Measurements from ENCODE around the gene DVL3. TPM values are rescaled to one million over a fixed set of nuclear protein-coding genes. Genes with fewer than 3 reads are reported as not detected.

DVL3 gene
- polyA plus RNA-seq, 1 donor (not counting 4 experiments of a cell fraction or from before 2014, with no cell fraction given), result 18.5 TPM

DNA sequence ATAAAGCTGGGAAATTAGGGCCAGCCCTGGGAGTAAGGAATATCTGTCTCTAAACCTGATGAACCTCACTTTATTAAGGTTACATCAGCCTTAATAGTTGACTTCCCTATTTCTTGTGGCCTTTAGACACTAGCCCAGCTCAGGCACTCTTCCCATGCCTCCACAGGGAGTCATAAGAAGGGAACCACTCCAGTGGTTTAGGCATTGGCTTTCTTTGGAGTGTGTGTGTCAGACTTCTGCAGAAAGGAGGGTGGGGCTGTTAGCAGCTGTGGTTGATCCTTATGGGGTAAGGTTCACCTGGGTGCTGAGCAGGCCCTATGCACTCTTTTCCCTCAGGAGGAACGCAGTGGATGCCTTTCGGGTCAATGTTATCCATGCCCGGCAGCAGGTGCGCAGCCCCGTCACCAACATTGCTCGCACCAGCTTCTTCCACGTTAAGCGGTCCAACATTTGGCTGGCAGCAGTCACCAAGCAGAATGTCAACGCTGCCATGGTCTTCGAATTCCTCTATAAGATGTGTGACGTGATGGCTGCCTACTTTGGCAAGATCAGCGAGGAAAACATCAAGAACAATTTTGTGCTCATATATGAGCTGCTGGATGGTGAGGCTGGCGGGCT is 23.5 kb downstream of the DVL3 start:
- H3K36me3 ChIP-seq (ENCODE audit: control insufficient read depth in 2 of 2, extremely low read depth in 1 of 2, insufficient read depth in 2 of 2, low read length in 2 of 2), result peaks cover 56 to 64% of the 10 kb centered on the region in 2 experiments
- H3K4me2 ChIP-seq (ENCODE audit: control insufficient read depth, extremely low read depth, insufficient read depth, low read depth, low read length), result no peak overlapping the region
- H3K9me3 ChIP-seq (ENCODE audit: control insufficient read depth, low read depth, low read length), result no peaks in the 10 kb centered on the region
- no peak overlapping the region for H3K9ac ChIP-seq (ENCODE audit: control insufficient read depth, extremely low read depth, insufficient read depth, low read length)
- H3K27me3 ChIP-seq (ENCODE audit: control insufficient read depth, extremely low read depth, insufficient read depth, low read length), result no peaks in the 10 kb centered on the region
- FAIRE-seq, result no peak
- H3K4me3 ChIP-seq (ENCODE audit: control insufficient read depth in 2 of 3, extremely low read depth in 1 of 3, insufficient read depth in 2 of 3, low read depth in 1 of 3, low read length in 3 of 3), result no peak overlapping the region
- no peak for DNase-seq (ENCODE audit: low read depth, low spot score)
- TF ChIP-seq, protein P1, sequence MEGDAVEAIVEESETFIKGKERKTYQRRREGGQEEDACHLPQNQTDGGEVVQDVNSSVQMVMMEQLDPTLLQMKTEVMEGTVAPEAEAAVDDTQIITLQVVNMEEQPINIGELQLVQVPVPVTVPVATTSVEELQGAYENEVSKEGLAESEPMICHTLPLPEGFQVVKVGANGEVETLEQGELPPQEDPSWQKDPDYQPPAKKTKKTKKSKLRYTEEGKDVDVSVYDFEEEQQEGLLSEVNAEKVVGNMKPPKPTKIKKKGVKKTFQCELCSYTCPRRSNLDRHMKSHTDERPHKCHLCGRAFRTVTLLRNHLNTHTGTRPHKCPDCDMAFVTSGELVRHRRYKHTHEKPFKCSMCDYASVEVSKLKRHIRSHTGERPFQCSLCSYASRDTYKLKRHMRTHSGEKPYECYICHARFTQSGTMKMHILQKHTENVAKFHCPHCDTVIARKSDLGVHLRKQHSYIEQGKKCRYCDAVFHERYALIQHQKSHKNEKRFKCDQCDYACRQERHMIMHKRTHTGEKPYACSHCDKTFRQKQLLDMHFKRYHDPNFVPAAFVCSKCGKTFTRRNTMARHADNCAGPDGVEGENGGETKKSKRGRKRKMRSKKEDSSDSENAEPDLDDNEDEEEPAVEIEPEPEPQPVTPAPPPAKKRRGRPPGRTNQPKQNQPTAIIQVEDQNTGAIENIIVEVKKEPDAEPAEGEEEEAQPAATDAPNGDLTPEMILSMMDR (optimal IDR thresholded peaks at IDR 0.05 in 1 of 3, IDR thresholded peaks at IDR 0.05 in 1 of 3, conservative IDR thresholded peaks at IDR 0.05 in 1 of 3; ENCODE audit: extremely low read depth in 1 of 3, insufficient read depth in 2 of 3, low read length in 3 of 3), result no peak
- no peak for TF ChIP-seq EZH2 (IDR thresholded peaks at IDR 0.05; ENCODE audit: low read length)
- no peak overlapping the region for H2AFZ ChIP-seq (ENCODE audit: control insufficient read depth, low read length)
- peaks cover 28% of the 10 kb centered on the region for H3K4me1 ChIP-seq (ENCODE audit: control insufficient read depth, extremely low read depth, insufficient read depth, low read length)
- no peaks in the 10 kb centered on the region for H3K9me1 ChIP-seq (ENCODE audit: control insufficient read depth, extremely low read depth, insufficient read depth, low read length)
- no peaks in the 10 kb centered on the region for H4K20me1 ChIP-seq (ENCODE audit: control insufficient read depth, extremely low read depth, insufficient read depth, low read length)
- no peak overlapping the region for H3K27ac ChIP-seq (ENCODE audit: control insufficient read depth, insufficient read depth, low read length)
- dilution Hi-C loops (cut with MboI; ENCODE audit: extremely low pct_ligation_motif_present, low sequenced_read_pairs), result no loop called here
- H3K79me2 ChIP-seq (ENCODE audit: control insufficient read depth, insufficient read depth, low read length), result peaks cover 44% of the 10 kb centered on the region

DNA sequence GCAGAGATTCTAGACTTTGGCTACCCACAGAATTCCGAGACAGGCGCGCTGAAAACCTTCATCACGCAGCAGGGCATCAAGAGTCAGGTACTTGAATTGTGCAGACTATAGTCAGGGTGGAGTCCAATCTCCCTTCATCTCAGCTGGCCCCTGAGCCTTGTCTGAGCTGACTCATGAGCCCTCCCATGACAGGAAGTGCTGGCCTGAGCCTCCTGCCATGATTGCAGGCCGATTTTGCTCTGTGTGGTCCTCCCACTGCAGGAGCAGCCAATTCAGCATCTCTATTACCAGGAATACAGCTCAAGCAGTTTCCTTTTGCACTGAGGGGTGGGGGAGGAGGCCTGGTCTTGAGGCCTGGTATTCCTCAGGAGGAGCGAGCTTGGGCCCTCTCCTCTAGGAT is 25.0 kb downstream of the DVL3 start:
- peaks cover 21% of the 10 kb centered on the region for H3K4me1 ChIP-seq (ENCODE audit: control insufficient read depth, extremely low read depth, insufficient read depth, low read length)
- no peaks in the 10 kb centered on the region for H3K9me1 ChIP-seq (ENCODE audit: control insufficient read depth, extremely low read depth, insufficient read depth, low read length)
- no peak for DNase-seq (ENCODE audit: low read depth, low spot score)
- peaks cover 59 to 70% of the 10 kb centered on the region in 2 experiments for H3K36me3 ChIP-seq (ENCODE audit: control insufficient read depth in 2 of 2, extremely low read depth in 1 of 2, insufficient read depth in 2 of 2, low read length in 2 of 2)
- no peak overlapping the region for H3K4me2 ChIP-seq (ENCODE audit: control insufficient read depth, extremely low read depth, insufficient read depth, low read depth, low read length)
- H3K79me2 ChIP-seq (ENCODE audit: control insufficient read depth, insufficient read depth, low read length), result peaks cover 39% of the 10 kb centered on the region
- no peak overlapping the region for H3K9ac ChIP-seq (ENCODE audit: control insufficient read depth, extremely low read depth, insufficient read depth, low read length)
- dilution Hi-C loops (cut with MboI; ENCODE audit: extremely low pct_ligation_motif_present, low sequenced_read_pairs), result no loop called here
- H3K27ac ChIP-seq (ENCODE audit: control insufficient read depth, insufficient read depth, low read length), result no peak overlapping the region
- no peaks in the 10 kb centered on the region for H3K27me3 ChIP-seq (ENCODE audit: control insufficient read depth, extremely low read depth, insufficient read depth, low read length)
- no peak overlapping the region for H2AFZ ChIP-seq (ENCODE audit: control insufficient read depth, low read length)
- no peak for FAIRE-seq
- no peaks in the 10 kb centered on the region for H4K20me1 ChIP-seq (ENCODE audit: control insufficient read depth, extremely low read depth, insufficient read depth, low read length)
- H3K9me3 ChIP-seq (ENCODE audit: control insufficient read depth, low read depth, low read length), result no peaks in the 10 kb centered on the region
- TF ChIP-seq, protein P1 (optimal IDR thresholded peaks at IDR 0.05 in 1 of 3, IDR thresholded peaks at IDR 0.05 in 1 of 3, conservative IDR thresholded peaks at IDR 0.05 in 1 of 3; ENCODE audit: extremely low read depth in 1 of 3, insufficient read depth in 2 of 3, low read length in 3 of 3), result no peak
- TF ChIP-seq EZH2 (IDR thresholded peaks at IDR 0.05; ENCODE audit: low read length), result no peak
- H3K4me3 ChIP-seq (ENCODE audit: control insufficient read depth in 2 of 3, extremely low read depth in 1 of 3, insufficient read depth in 2 of 3, low read depth in 1 of 3, low read length in 3 of 3), result no peak overlapping the region
